Esophagus muscularis mucosa (tissue), 4 donors: ENCODE measurements around the gene ACER3.

Source experiments
- CTCF ChIP-seq, 3 experiments: fragments of 200-600 bp in 2 of 3; fragments of 450-650 bp in 1 of 3; sonication (generic) in 2 of 3; IDR thresholded peaks; one replicate each; pipeline ENCODE4 v1.5.1; 2017 to 2019; ENCODE audit warnings: antibody characterized with exemption in 3 of 3, mild to moderate bottlenecking in 2 of 3, moderate library complexity in 1 of 3
- EP300 ChIP-seq: sonication (generic); formaldehyde crosslinking; IDR thresholded peaks from one replicate; pipeline ENCODE4 v1.6.1; 2017; ENCODE audit warnings: antibody characterized with exemption
- POLR2A ChIP-seq: fragments of 450-650 bp; IDR thresholded peaks from one replicate; pipeline ENCODE4 v1.6.1; 2017; ENCODE audit warnings: antibody characterized with exemption, moderate library complexity, mild to moderate bottlenecking, low read depth
- POLR2AphosphoS5 ChIP-seq, 2 donors: sonication (generic); formaldehyde crosslinking; IDR thresholded peaks; one replicate each; pipeline ENCODE4 v1.6.1; 2017; ENCODE audit warnings: antibody characterized with exemption in 2 of 2

- TF ChIP-seq POLR2A (no peak), CTCF (IDR thresholded peaks at IDR 0.05) (no peak), POLR2AphosphoS5 (IDR thresholded peaks at IDR 0.05) (no peak), EP300 (no peak)
Measured at GRCh38 chr11:76916712-76917111, 56.0 kb downstream of the ACER3 start.
